ENCODE results near the gene EXD3. TPM values are rescaled to one million over a fixed set of nuclear protein-coding genes. Genes with fewer than 3 reads are reported as not detected.
"Not testable (repeated sequence)": the region's sequence is repeated elsewhere in the genome, so short reads cannot be mapped to it uniquely, and the experiment has no call there.

Gene EXD3
- total RNA-seq, 1 experiment from 2014 or later: 15.3 TPM

- Mint-ChIP-seq H3K27ac (no peak overlapping the region), H3K4me3 (no peak overlapping the region), H3K27me3 (ENCODE audit: low read depth) (peaks cover 33% of the 10 kb centered on the region), H3K9me3 (peaks cover 51 to 78% of the 10 kb centered on the region in 2 experiments), H3K4me1 (no peaks in the 10 kb centered on the region), H3K36me3 (ENCODE audit: insufficient read depth in 1 of 3, low read depth in 3 of 3) (peaks cover 3 to 10% (median 6%) of the 10 kb centered on the region in 3 experiments; a peak in 6 of 7 replicates)
- Histone ChIP-seq H3K9me3 (ENCODE audit: control insufficient read depth, low read depth, low read length) (peaks cover 2% of the 10 kb centered on the region), H2BK5ac (ENCODE audit: insufficient read length, low read length) (no peak overlapping the region), H3K4me2 (ENCODE audit: insufficient read depth, insufficient read length, low read length) (no peak overlapping the region), H3K23ac (ENCODE audit: insufficient read length, low read depth, low read length) (no peak overlapping the region), H3K23me2 (ENCODE audit: insufficient read length, low read depth, low read length, poor library complexity, severe bottlenecking) (no peaks in the 10 kb centered on the region), H4K5ac (ENCODE audit: insufficient read length, low read depth, low read length) (no peak overlapping the region), H3K4ac (ENCODE audit: low read depth, low read length) (no peak overlapping the region), H3K56ac (ENCODE audit: insufficient read length, low read depth, low read length) (no peak overlapping the region), H3T11ph (ENCODE audit: low read length) (no peak overlapping the region), H2BK120ac (ENCODE audit: low read depth, low read length, poor library complexity, severe bottlenecking) (no peak overlapping the region), H3K79me1 (ENCODE audit: insufficient read depth, low read depth, low read length, poor library complexity, severe bottlenecking) (no peaks in the 10 kb centered on the region), H2BK20ac (ENCODE audit: low read depth, low read length, poor library complexity, severe bottlenecking) (no peak overlapping the region), H4K20me1 (ENCODE audit: control insufficient read depth, insufficient read depth, insufficient read length) (no peaks in the 10 kb centered on the region), H3K14ac (ENCODE audit: insufficient read depth, low read length) (no peak overlapping the region), H4K8ac (replicated peaks; ENCODE audit: insufficient read length, low read depth, low read length) (no peak overlapping the region), H3K18ac (ENCODE audit: insufficient read length, low read depth, low read length) (no peak overlapping the region), H3K4me1 (ENCODE audit: insufficient read depth, low read length) (no peaks in the 10 kb centered on the region), H3K27me3 (ENCODE audit: insufficient read depth, low read length) (no peaks in the 10 kb centered on the region), H2BK15ac (ENCODE audit: low read depth, low read length) (no peak overlapping the region), H3K27ac (ENCODE audit: insufficient read length, low read depth, low read length) (no peak overlapping the region), H3K79me2 (ENCODE audit: insufficient read depth, low read length) (no peaks in the 10 kb centered on the region), H2BK12ac (ENCODE audit: insufficient read length, low read depth, low read length) (no peak overlapping the region), H3K9ac (ENCODE audit: extremely low read depth, insufficient read length, low read length) (no peak overlapping the region), H4K91ac (ENCODE audit: insufficient read length, low read depth, low read length) (no peak overlapping the region), H2AFZ (ENCODE audit: low read length) (no peak overlapping the region), H2AK5ac (ENCODE audit: insufficient read length, low read length) (no peak overlapping the region)
- no peak for TF ChIP-seq CTCF (conservative IDR thresholded peaks at IDR 0.05)
- DNase-seq: no peak
- no CpG with 5 or more reads among the region's 6 CpGs for WGBS (ENCODE audit: extremely low coverage, insufficient read length, low lambda C conversion rate)
These were observed 81.7 kb downstream of the EXD3 start for GRCh38 chr9:137341227-137341626.

GRCh38 chr9:137339908-137340462 lies 83.0 kb downstream of the EXD3 start:
- H3K14ac ChIP-seq (ENCODE audit: insufficient read depth, low read length); H2BK15ac ChIP-seq (ENCODE audit: low read depth, low read length); H3K79me2 ChIP-seq (ENCODE audit: insufficient read depth, low read length); H3K23me2 ChIP-seq (ENCODE audit: insufficient read length, low read depth, low read length, poor library complexity, severe bottlenecking); H2AFZ ChIP-seq (ENCODE audit: low read length); H4K8ac ChIP-seq (replicated peaks; ENCODE audit: insufficient read length, low read depth, low read length); H3K23ac ChIP-seq (ENCODE audit: insufficient read length, low read depth, low read length); H4K91ac ChIP-seq (ENCODE audit: insufficient read length, low read depth, low read length); H3K4me2 ChIP-seq (ENCODE audit: insufficient read depth, insufficient read length, low read length); H3K27me3 ChIP-seq (ENCODE audit: insufficient read depth, low read length); H3K9ac ChIP-seq (ENCODE audit: extremely low read depth, insufficient read length, low read length); H3K4ac ChIP-seq (ENCODE audit: low read depth, low read length); H3K27ac ChIP-seq (ENCODE audit: insufficient read length, low read depth, low read length); H2BK12ac ChIP-seq (ENCODE audit: insufficient read length, low read depth, low read length); H3K79me1 ChIP-seq (ENCODE audit: insufficient read depth, low read depth, low read length, poor library complexity, severe bottlenecking); H3T11ph ChIP-seq (ENCODE audit: low read length); H3K9me3 ChIP-seq (ENCODE audit: control insufficient read depth, low read depth, low read length); H2BK120ac ChIP-seq (ENCODE audit: low read depth, low read length, poor library complexity, severe bottlenecking); H2BK20ac ChIP-seq (ENCODE audit: low read depth, low read length, poor library complexity, severe bottlenecking); H3K18ac ChIP-seq (ENCODE audit: insufficient read length, low read depth, low read length); H2AK5ac ChIP-seq (ENCODE audit: insufficient read length, low read length); H3K4me1 ChIP-seq (ENCODE audit: insufficient read depth, low read length); H4K5ac ChIP-seq (ENCODE audit: insufficient read length, low read depth, low read length); H4K20me1 ChIP-seq (ENCODE audit: control insufficient read depth, insufficient read depth, insufficient read length); H3K4me3 Mint-ChIP-seq; H2BK5ac ChIP-seq (ENCODE audit: insufficient read length, low read length); H3K27ac Mint-ChIP-seq; DNase-seq; H3K56ac ChIP-seq (ENCODE audit: insufficient read length, low read depth, low read length); H3K4me1 Mint-ChIP-seq: not testable (repeated sequence)
- Mint-ChIP-seq H3K36me3 (ENCODE audit: insufficient read depth in 1 of 3, low read depth in 3 of 3) (peaks cover 3 to 10% (median 4%) of the 10 kb centered on the region in 3 experiments; a peak in 5 of 7 replicates), H3K9me3 (peaks cover 44 to 77% of the 10 kb centered on the region in 2 experiments), H3K27me3 (ENCODE audit: low read depth) (peaks cover 25% of the 10 kb centered on the region)
- no CpG with 5 or more reads among the region's 12 CpGs for whole genome bisulfite sequencing (ENCODE audit: extremely low coverage, insufficient read length, low lambda C conversion rate)
